Thyroid gland (tissue), 4 donors: ENCODE results near the gene SRGAP2B.
"Not testable (repeated sequence)": the region's sequence is repeated elsewhere in the genome, so short reads cannot be mapped to it uniquely, and the experiment has no call there.

Experiments
- CTCF ChIP-seq, 6 experiments: fragments of 200-600 bp in 3 of 6; fragments of 450-650 bp in 3 of 6; sonication (generic) in 3 of 6; IDR thresholded peaks; one replicate each; pipeline ENCODE4 v1.5.1; 2016 to 2019; ENCODE audit warnings: antibody characterized with exemption in 6 of 6, mild to moderate bottlenecking in 2 of 6, inconsistent platforms in 1 of 6, moderate library complexity in 1 of 6
- POLR2A ChIP-seq, 2 donors: fragments of 450-650 bp; IDR thresholded peaks; one replicate each; pipeline ENCODE4 v1.6.1; 2017; ENCODE audit warnings: antibody characterized with exemption in 2 of 2, mild to moderate bottlenecking in 2 of 2, moderate library complexity in 1 of 2

GRCh38 chr1:145127144-145127543 lies 32.0 kb upstream of the SRGAP2B start:
- not testable (repeated sequence) for TF ChIP-seq CTCF, POLR2A (IDR thresholded peaks at IDR 0.05)
